WI38 (cell line): ENCODE data around the gene SMIM11.

Experiments used
- H3K4me3 ChIP-seq: 2 replicates; pipeline ENCODE4 v1.5.1; 2011; ENCODE audit warnings: low read depth, mild to moderate bottlenecking, control low read depth, low read length
- CTCF ChIP-seq: IDR thresholded peaks from 2 replicates; pipeline ENCODE4 v1.5.1; 2012; ENCODE audit warnings: low read depth, mild to moderate bottlenecking, control low read depth, low read length

SMIM11 gene

GRCh38 chr21:34344584-34344983 lies 30.7 kb upstream of the SMIM11 start:
- TF ChIP-seq CTCF = no peak
- no peak overlapping the region for H3K4me3 ChIP-seq

DNA sequence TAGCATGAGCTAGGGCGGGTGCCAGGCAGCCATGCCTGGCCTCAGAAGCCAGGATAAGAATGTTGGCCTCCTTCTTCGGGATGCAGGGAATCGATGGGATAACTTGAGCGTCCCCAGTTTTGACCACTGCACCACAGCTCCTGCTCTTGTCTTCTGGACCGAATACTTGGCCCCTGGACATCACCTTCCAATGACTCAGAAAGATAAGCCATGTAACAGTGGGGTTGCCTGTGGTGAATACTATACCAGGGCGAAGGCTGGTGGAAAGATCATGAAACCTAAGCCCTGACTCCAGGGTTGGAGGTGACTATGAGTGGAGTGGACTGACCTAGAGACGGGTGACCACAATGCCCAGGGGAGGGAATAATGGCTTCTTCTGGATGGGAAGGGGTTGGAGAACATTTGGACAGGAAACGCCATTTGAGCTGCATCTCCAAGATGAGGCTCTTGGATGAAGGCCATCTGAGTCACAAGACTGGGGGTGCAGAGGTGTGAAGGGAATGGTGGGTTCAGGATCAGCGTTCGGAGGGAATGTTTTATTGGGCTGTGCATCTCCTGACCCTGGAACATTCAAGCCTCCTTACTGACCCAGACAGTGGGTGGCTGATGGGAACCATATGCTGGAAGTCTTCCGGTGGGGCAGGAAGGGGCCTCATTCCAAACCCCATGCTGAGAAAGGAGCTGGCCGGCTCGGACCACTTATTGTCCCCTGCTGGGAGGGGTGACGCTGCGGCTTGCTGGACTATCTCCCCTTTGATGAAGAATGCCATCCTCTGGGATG lies 30.0 kb upstream of the SMIM11 start:
- TF ChIP-seq CTCF = no peak

DNA sequence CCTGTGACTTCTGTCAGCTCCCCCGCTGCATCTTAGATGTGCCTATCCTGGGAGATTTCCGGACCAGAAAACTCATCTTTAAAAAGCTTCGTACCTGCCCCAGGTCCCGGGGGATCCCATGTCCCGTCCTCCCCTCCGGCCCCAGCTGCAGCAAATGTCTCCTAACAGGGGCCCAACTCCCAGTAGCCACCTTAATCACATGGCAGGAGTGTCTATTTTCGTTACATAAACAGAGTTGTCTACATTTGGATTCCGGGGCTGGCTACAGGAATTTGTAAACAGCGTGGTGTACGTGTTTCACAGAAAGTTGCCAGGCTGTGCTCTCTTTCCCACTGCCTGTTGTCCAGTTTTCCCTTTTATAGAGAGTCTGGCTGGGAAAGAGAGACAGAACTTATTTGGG lies 29.4 kb upstream of the SMIM11 start:
- TF ChIP-seq CTCF = no peak
- no peak overlapping the region for H3K4me3 ChIP-seq

More for the DNA sequence above, 30.0 kb upstream of the SMIM11 start:
- no peak overlapping the region for H3K4me3 ChIP-seq

GRCh38 chr21:34348890-34349519 lies 26.3 kb upstream of the SMIM11 start:
- no peak for TF ChIP-seq CTCF

GRCh38 chr21:34351786-34352241 lies 23.5 kb upstream of the SMIM11 start:
- TF ChIP-seq CTCF = peak; percentile 38; the same call in 1 of the 2 replicates

More at GRCh38 chr21:34348890-34349519, 26.3 kb upstream of the SMIM11 start:
- H3K4me3 ChIP-seq = no peak overlapping the region

GRCh38 chr21:34352556-34352955 lies 22.8 kb upstream of the SMIM11 start:
- no peak for TF ChIP-seq CTCF
- H3K4me3 ChIP-seq = no peak overlapping the region

More at GRCh38 chr21:34351786-34352241, 23.5 kb upstream of the SMIM11 start:
- no peak overlapping the region for H3K4me3 ChIP-seq

DNA sequence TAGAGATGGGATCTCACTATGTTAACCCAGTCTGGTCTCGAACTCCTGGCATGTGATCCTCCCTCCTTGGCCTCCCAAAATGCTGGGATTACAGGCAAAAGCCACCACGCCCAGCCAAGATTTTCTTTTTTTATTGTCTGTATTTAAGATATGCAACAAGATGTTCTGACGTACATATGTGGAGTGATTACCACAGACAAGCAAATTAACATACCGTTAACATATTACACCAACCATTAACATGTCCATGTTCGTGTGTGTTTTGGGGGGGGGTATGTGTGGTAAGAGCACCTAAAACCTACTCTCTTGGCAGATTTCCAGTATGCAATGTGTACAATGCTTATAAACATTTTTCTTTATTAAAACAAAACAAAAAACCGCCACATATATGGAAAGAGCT lies 22.1 kb upstream of the SMIM11 start:
- H3K4me3 ChIP-seq = no peak overlapping the region
- no peak for TF ChIP-seq CTCF
